Fibroblast of the aortic adventitia (primary cell): ENCODE results near the gene BLVRB. TPM values are rescaled to one million over a fixed set of nuclear protein-coding genes. Genes with fewer than 3 reads are reported as not detected.

ENCODE experiments used
- DNase-seq: peaks from one replicate; pipeline ENCODE4 v3.0.0-alpha.2; 2010; ENCODE audit warnings: low read depth
- H3K4me3 ChIP-seq: 2 replicates; pipeline ENCODE4 v1.5.1; 2011; ENCODE audit warnings: low read depth, mild to moderate bottlenecking, control low read depth, low read length, moderate library complexity
- CTCF ChIP-seq: IDR thresholded peaks from 2 replicates; pipeline ENCODE4 v1.5.1; 2011; ENCODE audit warnings: mild to moderate bottlenecking, low read length, control low read depth, inconsistent platforms; ENCODE audit not compliant: insufficient read depth
- total RNA-seq: library from RNA; depleted of rRNA; stranded (reverse); fragments of >200 nt; gene quantifications from 2 replicates; pipeline ENCODE4 v1.2.3, GENCODE V29; 2012; ENCODE audit warnings: low replicate concordance

The BLVRB gene
- total RNA-seq, 1 donor = 77.2 TPM

- no peak for TF ChIP-seq CTCF
- peak within 1 kb of the TSS; percentile 84 for H3K4me3 ChIP-seq
- peak; percentile 92 for DNase-seq
Measured at GRCh38 chr19:40444000-40444824, 21.3 kb downstream of the BLVRB start, which contains the start of gene SERTAD3. TSS of gene SERTAD3 (minus strand) at chr19:40444335. CDS start at chr19:40442080, 2,255 bp downstream.

- no peak for TF ChIP-seq CTCF
- H3K4me3 ChIP-seq = peak overlapping the region; percentile 84
- peak; percentile 100 for DNase-seq
Measured at GRCh38 chr19:40443131-40443999, 22.2 kb downstream of the BLVRB start.

- peak overlapping the region; percentile 70 for H3K4me3 ChIP-seq
- DNase-seq = no peak
- TF ChIP-seq CTCF = no peak
Measured at GRCh38 chr19:40442328-40443130, 23.0 kb downstream of the BLVRB start.

GRCh38 chr19:40441719-40442253 lies 23.8 kb downstream of the BLVRB start:
- peak overlapping the region; percentile 70 for H3K4me3 ChIP-seq
- DNase-seq = no peak
- TF ChIP-seq CTCF = no peak

GRCh38 chr19:40438284-40438683 lies 27.3 kb downstream of the BLVRB start:
- H3K4me3 ChIP-seq = no peak overlapping the region
- TF ChIP-seq CTCF = no peak
- no peak for DNase-seq
